ENCODE results near the gene ADPRHL1.

The ADPRHL1 gene

GRCh38 chr13:113431171-113431570, 22.1 kb downstream of the ADPRHL1 start:
- no peak overlapping the region for H3K4me3 ChIP-seq
- no peak for DNase-seq (ENCODE audit: low spot score)
- no peak for TF ChIP-seq CTCF (IDR thresholded peaks at IDR 0.05)

GRCh38 chr13:113430378-113431110, 22.7 kb downstream of the ADPRHL1 start:
- no peak for TF ChIP-seq CTCF (IDR thresholded peaks at IDR 0.05)
- no peak for DNase-seq (ENCODE audit: low spot score)
- Histone ChIP-seq H3K4me3 (no peak overlapping the region), H3K27ac (no peak overlapping the region)

More at GRCh38 chr13:113431171-113431570, 22.1 kb downstream of the ADPRHL1 start:
- no peak overlapping the region for H3K27ac ChIP-seq

GRCh38 chr13:113429608-113429985, 23.7 kb downstream of the ADPRHL1 start:
- no peak for TF ChIP-seq CTCF (IDR thresholded peaks at IDR 0.05)
- H3K27ac ChIP-seq, result no peak overlapping the region
- no peak overlapping the region for H3K4me3 ChIP-seq
- no peak for DNase-seq (ENCODE audit: low spot score)

GRCh38 chr13:113428871-113429607, 24.2 kb downstream of the ADPRHL1 start:
- no peak overlapping the region for H3K27ac ChIP-seq
- no peak for TF ChIP-seq CTCF (IDR thresholded peaks at IDR 0.05)
- no peak overlapping the region for H3K4me3 ChIP-seq
- no peak for DNase-seq (ENCODE audit: low spot score)

GRCh38 chr13:113428469-113428865, 24.8 kb downstream of the ADPRHL1 start:
- no peak overlapping the region for H3K4me3 ChIP-seq
- no peak for DNase-seq (ENCODE audit: low spot score)
- no peak overlapping the region for H3K27ac ChIP-seq
- TF ChIP-seq CTCF (IDR thresholded peaks at IDR 0.05), result no peak

- TF ChIP-seq CTCF (IDR thresholded peaks at IDR 0.05), result no peak
- Histone ChIP-seq H3K27ac (no peak overlapping the region), H3K4me3 (no peak overlapping the region)
- DNase-seq (ENCODE audit: low spot score), result no peak
These were observed 25.5 kb downstream of the ADPRHL1 start for GRCh38 chr13:113427562-113428468.
